Spleen (tissue), 11 donors: Measurements from ENCODE around the gene CYS1. TPM values are rescaled to one million over a fixed set of nuclear protein-coding genes. Genes with fewer than 3 reads are reported as not detected.
A peak's percentile ranks its signal among the peaks of the same experiment; 100 is the strongest.

Experiments used
- DNase-seq: peaks from one replicate; pipeline ENCODE4 v3.0.0-alpha.2; 2020
- H3K27ac ChIP-seq, 8 donors: fragments of 200-600 bp; sonication (generic) in 7 of 8; 1 replicate in 4 of 8; 2 replicates in 4 of 8; pipeline versions ENCODE4 v1.5.0 to v1.8.0; 2016 to 2021; ENCODE audit warnings: inconsistent platforms in 4 of 8, mild to moderate bottlenecking in 4 of 8, moderate library complexity in 1 of 8
- H3K27me3 ChIP-seq, 7 donors: fragments of 200-600 bp; sonication (generic) in 6 of 7; replicated peaks in 1 of 7; 1 replicate in 4 of 7; 2 replicates in 3 of 7; pipeline versions ENCODE4 v1.5.0 to v1.8.0; 2016 to 2021; ENCODE audit warnings: inconsistent platforms in 3 of 7, mild to moderate bottlenecking in 1 of 7
- H3K36me3 ChIP-seq, 6 donors: fragments of 200-600 bp; sonication (generic) in 5 of 6; 1 replicate in 4 of 6; 2 replicates in 2 of 6; pipeline versions ENCODE4 v1.5.0 to v1.8.0; 2016 to 2021; ENCODE audit warnings: inconsistent platforms in 2 of 6
- H3K4me1 ChIP-seq, 6 donors: fragments of 200-600 bp; sonication (generic) in 5 of 6; 1 replicate in 3 of 6; 2 replicates in 3 of 6; pipeline versions ENCODE4 v1.5.0 to v1.8.0; 2016 to 2021; ENCODE audit warnings: inconsistent platforms in 3 of 6
- H3K4me3 ChIP-seq, 8 donors: fragments of 200-600 bp; sonication (generic) in 7 of 8; 1 replicate in 4 of 8; 2 replicates in 4 of 8; pipeline versions ENCODE4 v1.5.0 to v1.8.0; 2016 to 2021; ENCODE audit warnings: inconsistent platforms in 4 of 8, mild to moderate bottlenecking in 4 of 8, moderate library complexity in 2 of 8
- H3K9me3 ChIP-seq, 8 donors: fragments of 200-600 bp; sonication (generic) in 7 of 8; 1 replicate in 4 of 8; 2 replicates in 4 of 8; pipeline versions ENCODE4 v1.5.0 to v1.8.0; 2016 to 2021; ENCODE audit warnings: inconsistent platforms in 4 of 8
- POLR2A ChIP-seq, 3 donors: fragments of 450-650 bp; IDR thresholded peaks; one replicate each; pipeline ENCODE4 v1.5.1; 2017; ENCODE audit warnings: antibody characterized with exemption in 3 of 3, mild to moderate bottlenecking in 1 of 3
- POLR2AphosphoS5 ChIP-seq, 3 donors: sonication (generic); formaldehyde crosslinking; IDR thresholded peaks; one replicate each; pipeline ENCODE4 v1.5.1; 2017; ENCODE audit warnings: antibody characterized with exemption in 3 of 3
- WGBS, 5 donors: extraction: QIAGEN DNeasy Blood & Tissue Kit in 3 of 5; methylation state at CpG; one replicate each; pipeline versions ENCODE4 v1.1.5 to v1.1.7; 2013 to 2018; 5-methylcytosine and 5-hydroxymethylcytosine counted together
- intact Hi-C: fragments of 100-400 bp; cut with DNase I; formaldehyde crosslinking; loops from one replicate; pipeline ENCODE4 v1.15.0; 2023; ENCODE audit warnings: low total_unique reads
- polyA plus RNA-seq, 3 donors: library from polyadenylated mRNA; stranded (reverse); fragments of 200-250 nt; gene quantifications; one replicate each; pipeline ENCODE4 v1.2.1, GENCODE V29; 2013
- total RNA-seq, 7 donors: library from RNA; depleted of rRNA in 3 of 7; stranded (reverse); fragments of >200 nt in 3 of 7; fragmentation: NEBNext Ultra II Directional in 4 of 7; extraction: Animal tissue kit (Norgen Biotek cat#: 25700) in 4 of 7; gene quantifications; one replicate each; pipeline versions ENCODE4 v1.1.0 to v1.2.1, GENCODE V29; 2016 to 2021
- TF ChIP-seq, protein P1 (sequence below), 11 experiments: fragments of 200-600 bp in 7 of 11; fragments of 450-650 bp in 4 of 11; sonication (generic) in 4 of 11; IDR thresholded peaks in 8 of 11; conservative IDR thresholded peaks in 3 of 11; 1 replicate in 7 of 11; 2 replicates in 4 of 11; pipeline versions ENCODE4 v1.4.0 to v1.8.0; 2016 to 2021; ENCODE audit warnings: antibody characterized with exemption in 11 of 11, inconsistent platforms in 4 of 11, mild to moderate bottlenecking in 1 of 11
- donor health status: healthy with polysubstance abuse.
- donor health status: DM: no; HTN: no; CAD: no; lungs with moderate emphysema.
- donor health status: DM: no; HTN: no; CAD: no.
- donor health status: Bipolar disorder and iron deficiency.
- donor health status: healthy.
- donor health status: DM: no; HTN: no; CAD: no.
- donor health status: DM: yes; HTN: yes; CAD: no.

CYS1 gene
- total and polyA plus RNA-seq, 10 donors = 0.38 to 2.9 (median 1.3) TPM

DNA sequence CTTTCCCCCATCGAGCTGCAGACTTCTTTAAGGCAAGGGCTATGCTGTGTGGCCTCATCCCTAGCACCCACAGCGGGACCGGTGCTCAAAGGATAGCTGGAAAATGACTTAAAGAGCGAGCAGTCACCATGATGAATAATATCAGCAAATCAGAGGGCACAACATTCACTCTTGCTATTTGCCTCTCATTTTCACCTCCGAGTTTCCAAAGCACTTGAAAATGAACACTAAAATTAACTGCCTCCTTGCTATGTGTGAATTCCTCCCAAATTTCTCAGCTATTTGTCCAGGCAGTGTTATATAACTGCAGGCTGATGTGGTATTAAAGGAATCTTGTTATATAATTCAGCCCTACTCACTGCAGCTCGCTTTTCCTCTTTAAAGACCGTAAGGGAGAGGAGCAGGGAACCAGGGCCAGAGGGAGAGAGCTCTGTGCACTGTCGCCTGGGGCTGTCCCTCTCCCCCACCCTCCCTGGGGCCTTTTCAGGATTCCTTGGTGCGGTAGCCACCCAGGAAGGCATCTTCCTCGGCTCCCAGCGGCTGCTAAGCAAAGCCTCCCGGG, 1.4 kb downstream of the CYS1 start:
- Histone ChIP-seq H3K27ac (peak overlapping the region in 5 of 8 donors; percentile 68 to 77 (median 73)), H3K27me3 (peaks cover 4 to 100% (median 59%) of the 10 kb centered on the region in 7 donors)
- WGBS, 5 donors = 31 to 38% (median 33%) methylated on average over 12 of the region's 12 CpGs

DNA sequence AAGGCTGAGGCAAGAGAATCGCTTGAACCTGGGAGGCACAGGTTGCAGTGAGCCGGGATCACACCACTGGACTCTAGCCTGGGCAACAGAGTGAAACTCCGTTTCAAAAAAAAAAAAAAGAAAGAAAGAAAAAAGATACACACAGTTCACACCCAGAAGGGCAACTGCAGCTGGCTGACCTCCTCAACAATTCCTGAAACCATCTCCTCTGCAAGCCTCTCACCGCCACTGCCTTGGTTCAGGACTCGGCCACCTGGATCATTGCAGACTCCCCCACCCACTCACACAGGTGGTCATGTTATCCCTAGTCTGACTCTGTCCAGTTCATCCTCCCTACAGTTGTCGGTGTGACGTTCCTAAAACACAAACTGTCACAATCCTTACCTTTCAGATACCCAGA, 2.2 kb downstream of the CYS1 start:
- H3K4me1 ChIP-seq = peaks cover 5 to 32% (median 23%) of the 10 kb centered on the region in 6 donors
- intact Hi-C loops = loop anchor here (10.0 kb wide), 1 partner anchor 587 kb away; no protein-coding TSS in a partner anchor
- no peaks in the 10 kb centered on the region for H3K36me3 ChIP-seq
- no peak overlapping the region for H3K4me3 ChIP-seq
- WGBS, 5 donors = 83 to 92% (median 85%) methylated on average over 7 of the region's 7 CpGs
- no peak for TF ChIP-seq POLR2A (IDR thresholded peaks at IDR 0.05)
- TF ChIP-seq, protein P1, sequence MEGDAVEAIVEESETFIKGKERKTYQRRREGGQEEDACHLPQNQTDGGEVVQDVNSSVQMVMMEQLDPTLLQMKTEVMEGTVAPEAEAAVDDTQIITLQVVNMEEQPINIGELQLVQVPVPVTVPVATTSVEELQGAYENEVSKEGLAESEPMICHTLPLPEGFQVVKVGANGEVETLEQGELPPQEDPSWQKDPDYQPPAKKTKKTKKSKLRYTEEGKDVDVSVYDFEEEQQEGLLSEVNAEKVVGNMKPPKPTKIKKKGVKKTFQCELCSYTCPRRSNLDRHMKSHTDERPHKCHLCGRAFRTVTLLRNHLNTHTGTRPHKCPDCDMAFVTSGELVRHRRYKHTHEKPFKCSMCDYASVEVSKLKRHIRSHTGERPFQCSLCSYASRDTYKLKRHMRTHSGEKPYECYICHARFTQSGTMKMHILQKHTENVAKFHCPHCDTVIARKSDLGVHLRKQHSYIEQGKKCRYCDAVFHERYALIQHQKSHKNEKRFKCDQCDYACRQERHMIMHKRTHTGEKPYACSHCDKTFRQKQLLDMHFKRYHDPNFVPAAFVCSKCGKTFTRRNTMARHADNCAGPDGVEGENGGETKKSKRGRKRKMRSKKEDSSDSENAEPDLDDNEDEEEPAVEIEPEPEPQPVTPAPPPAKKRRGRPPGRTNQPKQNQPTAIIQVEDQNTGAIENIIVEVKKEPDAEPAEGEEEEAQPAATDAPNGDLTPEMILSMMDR (IDR thresholded peaks at IDR 0.05 in 8 of 11, conservative IDR thresholded peaks at IDR 0.05 in 3 of 11) = no peak
- TF ChIP-seq POLR2AphosphoS5 (IDR thresholded peaks at IDR 0.05) = no peak
- no peak overlapping the region for H3K27ac ChIP-seq
- H3K27me3 ChIP-seq = peaks cover 4 to 100% (median 51%) of the 10 kb centered on the region in 7 donors
- H3K9me3 ChIP-seq = no peaks in the 10 kb centered on the region
- no peak for DNase-seq

More for the DNA sequence above, 1.4 kb downstream of the CYS1 start:
- TF ChIP-seq POLR2A (IDR thresholded peaks at IDR 0.05) = no peak
- TF ChIP-seq POLR2AphosphoS5 (IDR thresholded peaks at IDR 0.05) = peak in 1 of 3 donors; percentile 11
- intact Hi-C loops = loop anchor here (10.0 kb wide), 1 partner anchor 586 kb away; no protein-coding TSS in a partner anchor
- Histone ChIP-seq H3K4me1 (peaks cover 5 to 31% (median 23%) of the 10 kb centered on the region in 6 donors), H3K36me3 (no peaks in the 10 kb centered on the region), H3K4me3 (peak overlapping the region in 6 of 8 donors; percentile 27 to 66 (median 43)), H3K9me3 (no peaks in the 10 kb centered on the region)
- DNase-seq = no peak

DNA sequence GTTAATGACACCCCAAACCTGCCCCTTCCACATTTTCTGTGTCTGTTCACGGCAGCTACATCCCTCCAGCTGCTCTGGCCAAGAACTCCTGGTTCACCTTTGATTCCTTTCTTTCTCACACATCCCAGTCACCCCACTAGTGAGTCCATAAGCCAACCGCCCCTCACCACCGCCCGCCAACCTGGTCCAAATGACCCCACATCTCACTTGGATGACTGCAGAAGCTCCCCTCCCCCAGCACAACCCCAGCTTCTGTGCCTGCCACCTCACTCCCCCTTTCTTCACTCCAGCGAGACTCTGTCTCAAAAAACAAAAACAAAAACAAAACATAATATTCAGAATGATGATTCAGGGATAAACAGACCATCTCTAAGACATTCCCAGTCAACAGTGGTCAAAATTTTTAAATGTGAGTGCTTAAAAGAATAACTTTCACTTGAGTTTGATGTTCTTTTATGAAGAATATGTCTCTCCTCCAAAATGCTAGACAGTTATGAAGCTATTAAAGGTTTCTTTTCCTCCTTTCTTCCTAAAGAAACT, 3.2 kb downstream of the CYS1 start:
- peak; percentile 40 for DNase-seq
- Histone ChIP-seq H3K36me3 (no peaks in the 10 kb centered on the region), H3K9me3 (no peaks in the 10 kb centered on the region), H3K4me3 (no peak overlapping the region), H3K27ac (no peak overlapping the region), H3K27me3 (peaks cover 4 to 94% (median 43%) of the 10 kb centered on the region in 7 donors), H3K4me1 (peaks cover 5 to 41% (median 27%) of the 10 kb centered on the region in 6 donors)
- TF ChIP-seq POLR2AphosphoS5 (IDR thresholded peaks at IDR 0.05) (no peak), POLR2A (IDR thresholded peaks at IDR 0.05) (no peak)
- TF ChIP-seq, protein P1 (IDR thresholded peaks at IDR 0.05 in 8 of 11, conservative IDR thresholded peaks at IDR 0.05 in 3 of 11) = no peak
- 77 to 85% (median 80%) methylated on average over 5 of the region's 5 CpGs for WGBS, 5 donors
- intact Hi-C loops = loop anchor here (10.0 kb wide), 1 partner anchor 588 kb away; no protein-coding TSS in a partner anchor

DNA sequence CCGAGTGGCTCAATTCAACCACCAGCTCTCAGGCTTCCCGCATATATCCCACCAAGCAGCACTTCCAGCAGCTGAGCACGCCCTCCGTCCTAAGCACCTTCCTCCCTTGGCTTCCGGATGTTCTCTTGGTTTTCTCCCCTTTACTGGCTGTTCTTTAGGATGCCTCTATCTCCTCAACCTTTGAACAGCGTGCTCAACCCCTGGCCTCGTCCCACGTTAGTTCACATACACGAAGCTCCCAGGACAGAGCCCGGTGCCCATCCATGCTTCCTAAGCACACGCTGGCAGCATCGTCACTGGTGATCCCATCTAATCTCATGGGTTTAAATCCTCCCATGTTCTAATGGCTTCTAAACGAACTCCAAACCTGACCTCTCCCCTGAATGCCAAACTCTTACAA, 3.7 kb downstream of the CYS1 start:
- WGBS, 5 donors = 75 to 89% (median 79%) methylated on average over 13 of the region's 13 CpGs
- TF ChIP-seq, protein P1 (IDR thresholded peaks at IDR 0.05 in 8 of 11, conservative IDR thresholded peaks at IDR 0.05 in 3 of 11) = no peak

More for the DNA sequence above, 3.7 kb downstream of the CYS1 start:
- Histone ChIP-seq H3K27me3 (peaks cover 4 to 89% (median 38%) of the 10 kb centered on the region in 7 donors), H3K9me3 (no peaks in the 10 kb centered on the region), H3K27ac (no peak overlapping the region), H3K4me3 (no peak overlapping the region), H3K4me1 (peaks cover 5 to 40% (median 27%) of the 10 kb centered on the region in 6 donors), H3K36me3 (no peaks in the 10 kb centered on the region)
- peak; percentile 56 for DNase-seq
- intact Hi-C loops = loop anchor here (10.0 kb wide), 1 partner anchor 588 kb away; no protein-coding TSS in a partner anchor
